ENCODE measurements around the gene CFAP69.
A peak's percentile ranks its signal among the peaks of the same experiment; 100 is the strongest.
"Not testable (repeated sequence)": the region's sequence is repeated elsewhere in the genome, so short reads cannot be mapped to it uniquely, and the experiment has no call there.

Gene CFAP69

GRCh38 chr7:90276033-90276728 lies 31.2 kb downstream of the CFAP69 start:
- no peak for DNase-seq

GRCh38 chr7:90288154-90288553 lies 43.2 kb downstream of the CFAP69 start:
- DNase-seq: no peak

- no peak for DNase-seq
Observed at GRCh38 chr7:90290244-90291113, 45.5 kb downstream of the CFAP69 start.

GRCh38 chr7:90298145-90299038 lies 53.4 kb downstream of the CFAP69 start:
- peak; percentile 3 for DNase-seq

GRCh38 chr7:90303241-90303640 lies 58.3 kb downstream of the CFAP69 start:
- no peak for DNase-seq

GRCh38 chr7:90309872-90310271 lies 64.9 kb downstream of the CFAP69 start:
- DNase-seq: no peak

- no peak for DNase-seq
Observed at GRCh38 chr7:90311175-90311574, 66.2 kb downstream of the CFAP69 start.

GRCh38 chr7:90312745-90313144 lies 67.8 kb downstream of the CFAP69 start:
- DNase-seq: no peak

GRCh38 chr7:90313907-90314306 lies 68.9 kb downstream of the CFAP69 start:
- DNase-seq: no peak

GRCh38 chr7:90320014-90320413 lies 75.0 kb downstream of the CFAP69 start:
- DNase-seq: no peak

GRCh38 chr7:90320418-90320800 lies 75.4 kb downstream of the CFAP69 start:
- DNase-seq: no peak

GRCh38 chr7:90320801-90321494 lies 76.0 kb downstream of the CFAP69 start, which contains the start of gene FAM237B:
TSS of gene FAM237B (minus strand) at chr7:90321304. CDS start at chr7:90319748, 1,556 bp downstream.
- DNase-seq: no peak

- no peak for DNase-seq
Observed at GRCh38 chr7:90322837-90323236, 77.9 kb downstream of the CFAP69 start.

- DNase-seq: no peak
Observed at GRCh38 chr7:90326500-90326899, 81.5 kb downstream of the CFAP69 start.

GRCh38 chr7:90334193-90334843 lies 89.3 kb downstream of the CFAP69 start:
- no peak for DNase-seq

- not testable (repeated sequence) for DNase-seq
Observed at GRCh38 chr7:90334926-90335325, 90.0 kb downstream of the CFAP69 start.

GRCh38 chr7:90337106-90337505 lies 92.1 kb downstream of the CFAP69 start:
- no peak for DNase-seq

- DNase-seq: no peak
Observed at GRCh38 chr7:90345016-90345415, 100.0 kb downstream of the CFAP69 start.

GRCh38 chr7:90345595-90346335 lies 100.8 kb downstream of the CFAP69 start:
- no peak for DNase-seq

GRCh38 chr7:90346336-90347125 lies 101.6 kb downstream of the CFAP69 start, which contains the start of gene GTPBP10:
TSS of gene GTPBP10 (plus strand) at chr7:90346716. CDS start at chr7:90346742, 26 bp downstream.
- DNase-seq: peak; percentile 94

Measured in NCI-H2171 (cell line).